Hypothalamus (tissue), 51 donors: Measurements from ENCODE around the gene CFAP410.
A peak's percentile ranks its signal among the peaks of the same experiment; 100 is the strongest.
"Not testable (repeated sequence)": the region's sequence is repeated elsewhere in the genome, so short reads cannot be mapped to it uniquely, and the experiment has no call there.

Source experiments
- DNase-seq, 51 donors: peaks; one replicate each; lab custom pipeline; 2025; lab: John Stamatoyannopoulos, UW

Gene CFAP410

DNA sequence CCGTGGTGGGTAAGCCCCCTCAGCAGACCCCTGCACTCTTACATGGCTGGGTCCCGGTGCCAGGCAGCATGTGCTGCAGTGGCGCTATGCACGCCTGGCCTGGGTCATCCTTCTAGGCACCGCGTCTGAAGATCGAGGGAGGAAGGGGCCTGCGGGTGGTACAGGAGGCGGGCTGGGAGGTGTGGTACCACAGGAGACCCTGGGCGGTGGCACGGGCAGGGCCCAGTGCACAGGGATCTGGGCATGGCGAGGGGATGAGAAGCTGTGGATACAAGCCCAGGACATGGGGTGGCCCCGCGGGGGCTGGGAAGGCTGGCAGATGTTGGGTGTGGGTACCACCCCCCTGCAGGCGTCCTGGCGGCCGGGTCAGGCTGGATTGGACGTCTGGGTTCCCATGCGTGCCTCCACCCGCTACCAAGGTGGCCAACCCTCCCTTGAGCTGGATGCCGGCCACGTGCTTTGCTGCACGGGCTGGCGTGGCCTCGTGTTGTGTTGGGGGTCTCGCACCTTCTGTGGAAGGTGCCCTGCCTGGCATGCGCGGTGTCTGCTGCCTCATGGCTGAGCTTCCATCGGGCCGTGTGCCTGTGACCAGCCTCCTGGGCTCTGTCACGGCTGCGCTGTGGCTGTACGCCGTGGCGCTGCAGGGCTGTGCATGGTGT lies 19.7 kb downstream of the CFAP410 start:
- DNase-seq: no peak

DNA sequence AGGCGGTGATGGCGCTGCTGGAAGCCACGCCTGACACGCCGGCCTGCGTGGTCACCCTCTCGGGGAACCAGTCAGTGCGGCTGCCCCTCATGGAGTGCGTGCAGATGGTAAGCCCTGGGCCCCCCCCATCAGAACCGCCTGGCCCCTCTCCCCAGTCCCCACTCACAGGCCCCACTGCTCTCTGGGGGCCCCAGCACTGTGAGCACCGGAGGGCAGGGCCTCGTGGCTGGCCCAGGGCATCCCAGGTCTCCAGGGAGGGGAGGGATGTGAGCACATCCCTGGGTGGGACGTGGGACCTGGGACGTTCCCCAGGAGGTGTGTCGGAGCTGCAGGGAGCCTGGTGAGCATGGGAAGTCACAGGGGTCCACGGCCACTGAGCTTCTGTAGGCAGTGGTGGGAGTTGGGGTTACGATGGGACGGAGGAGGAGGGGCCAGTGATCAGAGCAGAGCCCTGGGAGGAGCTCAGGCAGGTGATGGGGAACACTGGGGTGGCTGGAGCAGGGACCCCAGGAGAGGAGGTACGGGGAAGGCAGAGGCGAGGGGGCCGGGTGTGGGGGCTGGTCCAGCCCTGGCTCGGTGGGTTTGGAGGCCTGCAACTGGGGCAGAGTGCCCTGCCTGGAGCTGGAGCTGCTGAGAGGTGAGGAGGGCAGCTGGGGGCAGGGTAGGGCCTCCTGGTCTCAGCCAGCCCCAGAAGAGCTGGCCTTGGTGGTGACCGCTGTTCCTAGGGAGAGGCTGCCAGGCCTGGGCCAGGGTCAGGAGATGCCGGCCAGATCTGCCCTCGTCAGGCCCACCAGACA lies 20.5 kb downstream of the CFAP410 start:
- no peak for DNase-seq

DNA sequence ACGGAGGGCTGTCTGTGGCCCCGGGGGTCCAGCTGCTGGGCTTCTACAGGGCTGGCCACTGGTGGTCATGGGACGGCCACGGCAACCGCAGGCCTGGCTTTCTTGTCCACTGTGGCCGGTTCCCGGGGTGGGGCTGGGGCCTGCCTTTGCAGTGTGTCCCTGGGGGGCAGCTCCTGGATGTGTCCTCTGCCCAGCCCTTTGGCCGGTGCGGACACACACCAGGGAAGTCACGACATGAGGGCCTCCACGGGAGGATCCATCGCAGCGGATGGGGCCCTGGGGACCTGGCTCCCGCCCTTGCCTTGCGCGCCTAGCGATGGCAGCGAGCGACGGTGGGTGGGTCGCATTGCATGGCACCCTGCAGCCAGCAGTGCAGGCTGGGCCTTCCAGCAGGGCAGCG lies 21.3 kb downstream of the CFAP410 start:
- DNase-seq: no peak

DNA sequence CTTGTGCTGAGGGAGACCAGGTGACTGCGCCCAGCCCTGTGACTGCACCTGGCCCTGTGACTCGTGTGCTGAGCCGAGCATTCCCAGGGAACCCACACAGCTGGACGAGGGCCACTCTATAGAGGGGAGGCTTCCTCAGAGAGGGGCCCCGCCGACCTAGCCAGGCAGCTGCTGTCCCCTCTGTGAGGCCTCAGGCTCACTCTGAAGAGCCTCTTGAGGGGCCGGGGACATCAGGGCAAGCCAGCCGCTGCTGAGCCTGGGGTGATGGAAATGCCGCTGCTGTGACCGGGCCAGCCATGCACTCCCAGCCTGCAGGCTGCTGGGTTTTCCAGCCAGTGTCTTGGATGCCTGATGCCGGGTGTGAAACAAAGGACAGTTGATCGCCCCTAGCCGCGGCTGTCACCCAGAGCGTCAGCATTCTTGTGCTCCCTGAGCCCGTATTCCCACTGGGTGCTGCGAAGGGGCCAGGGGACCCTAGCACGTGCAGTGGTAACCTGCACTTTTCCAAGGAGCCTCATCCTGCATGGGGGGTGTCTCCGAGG lies 21.9 kb downstream of the CFAP410 start:
- peak in 21 of 51 donors; percentile 28 to 72 (median 48) for DNase-seq

DNA sequence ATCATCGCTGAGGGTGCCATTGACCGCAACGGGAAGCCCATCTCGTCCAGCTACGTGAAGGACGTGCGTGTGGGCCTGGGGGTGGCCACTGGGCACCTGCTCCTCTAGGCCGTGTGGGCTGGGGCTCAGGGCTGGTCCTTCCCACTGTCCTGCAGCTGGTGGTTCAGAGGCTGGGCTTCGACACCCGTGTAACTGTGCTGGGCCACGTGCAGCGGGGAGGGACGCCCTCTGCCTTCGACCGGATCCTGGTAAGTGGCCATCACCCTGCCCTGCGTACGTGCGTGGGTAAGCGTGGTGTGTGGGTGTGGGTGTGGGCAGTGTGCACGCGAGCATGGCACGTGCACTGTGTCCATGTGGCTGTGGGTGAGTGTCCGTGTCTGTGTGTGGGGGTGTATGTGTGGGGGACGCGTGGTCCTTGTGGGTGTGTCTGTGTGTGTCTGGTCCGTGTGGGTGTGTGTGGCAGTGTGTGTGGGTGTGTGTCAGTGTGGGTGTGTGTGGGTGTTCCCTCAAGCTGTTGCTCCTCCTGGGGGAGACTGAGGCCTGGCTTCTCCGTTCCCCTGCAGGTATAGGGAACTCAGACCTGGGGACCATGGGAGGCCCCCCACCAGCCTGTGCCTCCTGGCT lies 22.8 kb downstream of the CFAP410 start:
- DNase-seq: no peak

DNA sequence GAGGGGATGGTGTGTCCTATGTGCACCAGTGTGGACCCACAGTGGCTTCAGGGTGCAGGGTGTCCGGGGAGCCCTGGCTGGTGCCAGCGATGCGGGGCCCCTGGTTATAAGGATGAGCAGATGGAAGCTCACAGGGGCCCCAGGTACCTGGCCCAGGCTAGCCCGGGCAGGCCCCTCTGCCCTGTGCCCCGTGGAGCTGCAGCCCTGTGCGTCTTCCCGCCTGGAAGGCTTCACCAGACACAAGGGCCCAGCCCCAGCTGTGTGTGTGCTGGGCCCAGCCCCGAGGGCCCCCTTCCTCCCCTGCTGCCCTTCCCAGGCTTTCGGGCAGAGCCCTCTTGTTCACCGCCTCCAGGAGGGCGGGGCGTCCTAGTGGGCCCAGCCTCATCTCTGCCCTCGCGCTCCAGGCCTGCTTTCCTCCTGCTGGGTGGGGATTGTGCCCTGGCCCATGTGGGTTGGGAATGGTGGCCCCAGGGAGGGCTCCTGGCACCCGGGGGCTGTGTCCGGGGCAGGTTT lies 23.4 kb downstream of the CFAP410 start:
- no peak for DNase-seq

DNA sequence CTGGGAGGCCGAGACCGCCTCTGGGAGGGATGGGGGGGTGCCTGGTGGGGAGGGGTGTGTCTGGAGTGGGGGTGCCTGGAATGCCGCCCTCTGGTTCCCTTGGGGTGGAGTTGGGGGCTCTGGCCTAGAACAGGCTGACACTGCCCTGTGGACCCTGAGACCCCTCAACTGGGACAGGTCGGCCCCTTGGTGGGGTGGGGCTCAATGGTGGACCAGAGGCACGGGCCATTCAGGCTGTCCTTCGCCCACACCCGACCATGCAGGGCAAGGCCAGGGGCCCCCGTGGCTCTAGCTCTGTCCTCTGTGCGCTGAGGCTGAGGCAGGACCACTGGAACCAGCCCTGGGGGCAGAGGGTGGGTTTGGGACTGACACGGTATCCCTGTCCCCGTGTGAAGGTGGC lies 24.6 kb downstream of the CFAP410 start:
- DNase-seq: no peak

DNA sequence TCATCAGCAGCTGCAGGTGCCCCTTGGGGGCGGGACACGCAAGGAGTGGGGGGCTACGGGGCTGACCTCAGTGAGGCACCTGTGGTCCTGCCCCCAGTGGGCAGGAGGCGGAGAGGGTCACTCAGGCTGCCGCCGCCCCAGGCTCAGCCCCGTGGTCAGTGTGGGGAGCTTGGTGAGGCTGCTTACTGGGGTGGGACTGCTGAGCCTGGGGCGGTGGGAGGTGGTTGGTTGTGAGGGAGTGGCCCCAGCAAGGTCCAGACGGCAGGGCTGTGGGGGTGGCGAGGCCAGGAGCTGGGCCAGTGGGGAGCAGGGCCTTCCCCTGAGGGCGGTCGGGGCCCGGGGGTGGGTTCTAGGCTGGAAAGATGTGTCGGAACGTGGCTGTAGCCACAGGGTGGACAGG lies 25.1 kb downstream of the CFAP410 start:
- no peak for DNase-seq

DNA sequence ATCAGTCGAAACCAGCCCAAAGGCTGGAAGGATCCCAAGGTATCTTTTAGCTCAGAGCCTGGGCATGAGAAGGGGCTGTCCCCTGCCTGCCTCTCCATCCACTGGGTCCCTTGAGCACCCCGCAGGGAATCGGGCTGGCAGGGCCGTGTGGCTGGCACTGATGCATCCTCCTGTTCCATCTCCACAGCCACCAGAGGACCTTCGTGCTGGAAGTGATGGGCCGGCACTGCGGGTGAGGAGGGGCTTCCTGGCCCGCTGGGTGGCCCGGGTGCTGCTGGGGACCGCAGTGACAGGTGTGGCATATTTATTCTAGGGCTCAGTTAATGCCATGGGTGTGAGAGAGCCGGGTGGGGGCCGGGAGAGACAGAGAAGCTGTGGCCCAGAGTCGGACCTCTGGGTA lies 25.7 kb downstream of the CFAP410 start:
- DNase-seq: no peak

DNA sequence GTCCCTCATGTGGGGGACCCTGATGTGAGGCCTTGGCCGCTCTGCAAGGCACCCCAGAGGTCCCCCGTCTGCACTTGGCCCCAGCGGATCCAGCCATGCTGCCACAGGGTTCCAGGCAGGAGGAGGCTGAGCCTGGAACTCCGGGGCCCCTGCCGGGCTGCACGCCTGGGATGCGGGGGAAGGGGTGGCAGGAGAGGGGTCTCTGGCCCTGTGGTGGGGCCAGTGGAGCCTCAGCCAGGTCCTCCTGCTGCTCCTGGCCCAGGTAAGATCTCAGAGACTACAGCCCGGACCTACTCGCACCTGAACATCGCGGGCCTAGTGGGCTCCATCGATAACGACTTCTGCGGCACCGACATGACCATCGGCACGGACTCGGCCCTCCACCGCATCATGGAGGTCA lies 26.5 kb downstream of the CFAP410 start:
- DNase-seq: no peak

DNA sequence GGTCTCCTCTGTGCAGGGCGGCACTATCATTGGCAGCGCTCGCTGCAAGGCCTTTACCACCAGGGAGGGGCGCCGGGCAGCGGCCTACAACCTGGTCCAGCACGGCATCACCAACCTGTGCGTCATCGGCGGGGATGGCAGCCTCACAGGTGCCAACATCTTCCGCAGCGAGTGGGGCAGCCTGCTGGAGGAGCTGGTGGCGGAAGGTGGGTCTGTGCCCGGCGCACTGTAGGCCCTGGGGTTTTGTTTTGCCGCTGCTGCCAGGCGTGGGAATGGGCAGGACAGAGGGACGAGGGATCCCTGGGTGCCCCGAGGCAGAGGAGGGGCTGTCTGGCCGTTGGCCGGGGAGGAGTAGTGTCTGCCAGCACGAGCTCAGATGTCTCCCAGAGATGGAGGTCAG lies 27.1 kb downstream of the CFAP410 start:
- DNase-seq: no peak

DNA sequence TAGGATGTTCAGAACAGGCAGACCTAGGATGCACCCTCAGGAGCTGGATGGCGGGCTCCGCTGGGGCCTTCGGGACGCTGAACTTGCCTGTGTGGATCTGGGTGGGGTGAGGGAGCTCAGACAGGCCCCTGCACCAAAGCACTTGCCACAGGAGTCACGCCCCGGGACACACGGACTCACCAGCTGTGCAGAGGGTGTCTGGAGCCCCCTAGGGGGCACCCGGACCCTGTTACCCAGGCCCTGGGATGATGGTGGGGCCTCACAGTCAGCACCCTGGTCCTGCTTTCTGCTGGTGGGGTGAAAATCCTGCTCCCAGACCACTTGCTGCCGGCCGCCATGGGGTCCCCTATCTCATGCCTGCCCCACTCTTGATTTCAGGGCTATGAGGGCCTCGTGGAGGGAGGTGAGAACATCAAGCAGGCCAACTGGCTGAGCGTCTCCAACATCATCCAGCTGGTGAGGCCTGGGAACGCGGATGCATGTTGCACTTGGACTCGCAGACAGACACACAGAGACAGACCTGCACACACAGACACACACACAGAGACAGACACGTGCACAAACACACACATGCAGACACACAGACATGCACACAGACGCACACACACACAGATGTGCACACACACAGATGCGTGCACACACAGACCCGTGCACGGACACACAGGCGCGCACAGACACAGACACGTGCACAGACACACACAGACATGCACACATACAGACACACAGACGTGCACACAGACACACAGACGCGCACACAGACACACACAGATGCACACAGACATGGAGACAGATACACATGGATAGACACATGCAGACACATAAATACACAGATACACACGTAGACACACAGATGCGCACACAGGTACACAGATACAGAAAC lies 28.3 kb downstream of the CFAP410 start:
- DNase-seq: no peak

DNA sequence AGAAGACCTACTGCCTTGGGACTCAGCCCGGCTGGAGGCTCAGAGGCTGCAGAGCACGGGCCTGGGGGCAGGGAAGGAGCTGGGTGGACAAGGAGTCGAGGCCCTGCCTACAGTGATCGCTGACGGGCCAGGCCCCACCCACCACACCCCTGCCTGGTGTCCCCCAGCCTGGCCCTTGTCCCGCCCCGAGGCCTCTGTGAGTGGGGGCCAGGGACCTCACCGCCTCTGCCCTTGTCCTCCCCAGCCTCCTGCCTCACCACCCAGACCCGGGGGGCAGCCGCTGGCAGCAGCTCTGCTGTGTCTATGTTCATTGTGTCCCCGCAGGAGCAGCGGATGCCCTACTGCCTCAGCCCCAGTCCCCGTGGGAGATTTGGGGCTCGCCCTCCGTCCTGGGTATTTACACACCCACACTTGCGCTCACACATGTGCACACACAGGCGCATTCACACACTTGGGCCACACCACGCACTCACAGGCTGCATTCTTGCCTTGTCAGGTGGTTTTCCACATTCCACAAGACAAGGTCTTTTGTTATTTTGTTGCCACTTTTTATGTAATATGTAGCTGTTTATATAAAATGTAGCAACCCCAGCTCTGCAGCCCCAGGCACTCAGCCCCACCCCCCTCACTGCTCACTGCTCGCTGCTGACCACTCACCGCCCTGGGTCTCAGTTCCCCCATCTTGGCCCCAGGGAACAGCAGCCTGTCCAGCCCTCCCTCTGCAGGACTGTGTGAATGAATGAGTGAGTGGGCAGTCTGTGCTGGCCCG lies 32.1 kb downstream of the CFAP410 start:
- DNase-seq: no peak

DNA sequence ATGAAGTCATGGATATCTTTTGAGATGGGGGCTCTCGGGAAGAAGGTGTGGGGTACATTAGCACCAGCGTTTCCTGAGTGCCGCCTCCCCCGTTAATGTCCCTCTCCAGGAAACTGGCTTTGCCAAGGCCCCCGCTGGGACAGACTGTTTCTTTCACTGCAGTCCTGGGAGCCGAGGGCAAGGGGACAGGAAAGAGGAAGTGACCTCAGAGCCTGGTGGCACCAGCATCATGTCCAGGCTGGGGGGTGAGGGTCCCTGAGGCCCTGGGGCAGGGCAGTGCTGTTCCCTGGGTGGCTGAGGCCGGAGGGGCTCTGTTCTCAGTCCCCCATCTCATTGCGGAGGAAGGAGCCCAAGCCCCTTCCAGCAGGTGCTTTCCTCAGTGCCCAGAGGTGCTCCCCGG lies 33.5 kb downstream of the CFAP410 start:
- peak in 10 of 51 donors; percentile 8 to 63 (median 34) for DNase-seq

DNA sequence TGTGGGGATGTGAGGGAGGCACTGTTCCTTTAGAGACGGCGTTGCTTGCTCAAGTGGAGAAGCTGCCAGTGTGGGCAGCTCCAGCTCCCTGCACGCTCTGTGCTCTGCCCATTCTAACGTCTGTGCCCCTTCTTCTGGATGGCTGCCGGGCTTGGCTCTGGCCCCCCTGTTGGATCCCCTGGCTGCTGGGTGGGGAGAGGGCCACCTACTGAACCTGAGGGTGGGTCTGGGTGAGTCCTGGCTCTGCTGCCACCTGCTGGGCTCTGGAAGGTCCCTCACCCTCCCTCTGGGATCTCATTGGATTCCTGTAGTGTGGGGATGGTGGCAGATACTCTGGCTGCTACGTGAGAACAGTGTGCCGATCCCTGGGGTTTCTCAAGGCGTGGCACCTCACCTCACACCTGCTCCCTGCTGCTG lies 34.3 kb downstream of the CFAP410 start:
- DNase-seq: peak in 38 of 51 donors; percentile 18 to 75 (median 40)

DNA sequence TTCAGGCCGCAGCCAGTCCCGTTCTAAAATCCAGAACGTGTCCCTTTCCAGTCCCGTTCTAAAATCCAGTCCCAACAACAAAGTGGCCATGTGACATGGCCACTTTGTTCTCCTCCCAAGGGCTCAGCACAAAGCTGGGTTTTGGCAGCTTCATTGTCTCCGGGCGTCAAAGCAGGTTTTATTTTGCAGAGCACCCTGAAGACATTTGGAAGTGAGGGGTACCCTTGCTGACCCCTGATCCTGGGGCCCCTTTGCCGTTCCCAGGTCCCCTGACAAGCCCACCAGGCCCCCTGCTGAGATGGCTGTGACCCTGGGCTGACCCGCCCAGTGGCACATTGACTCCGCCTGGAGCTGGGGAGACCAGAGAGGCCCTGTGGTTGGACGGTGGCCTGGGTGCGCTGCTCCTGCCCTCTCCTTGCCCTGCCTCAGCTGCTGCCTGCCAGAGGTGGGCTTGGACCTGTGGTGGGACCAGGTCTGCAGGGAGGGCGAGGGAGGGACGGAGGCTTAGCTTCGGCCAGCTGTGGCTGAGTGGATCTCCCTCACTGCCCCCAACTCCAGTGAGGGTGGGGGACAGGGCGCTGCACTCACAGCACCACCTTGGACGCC lies 35.1 kb downstream of the CFAP410 start:
- peak in 20 of 51 donors; percentile 18 to 56 (median 39) for DNase-seq

DNA sequence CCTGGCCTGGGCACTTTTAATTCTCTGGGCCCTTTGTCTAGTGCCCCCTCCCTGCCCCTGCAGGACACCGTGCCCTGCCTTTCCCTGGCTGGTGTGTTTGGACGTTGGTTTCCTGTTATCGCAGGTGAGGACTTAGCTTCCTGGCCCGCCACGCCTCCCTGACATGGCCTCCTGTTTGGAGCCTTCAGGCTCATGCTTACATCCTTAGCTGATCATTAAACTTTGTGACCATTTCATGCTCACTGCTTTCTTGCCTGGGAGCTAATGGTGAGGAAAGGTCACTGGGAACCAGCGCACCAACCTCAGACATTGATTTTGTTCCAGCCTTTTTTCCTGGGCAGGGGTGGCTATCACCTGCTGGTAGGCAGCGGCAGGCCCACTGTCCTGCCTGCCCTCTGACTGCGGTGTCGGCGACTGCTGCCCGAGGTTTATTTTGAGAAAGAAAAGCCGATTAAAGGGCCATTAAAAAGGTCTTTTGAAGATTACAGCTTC lies 35.7 kb downstream of the CFAP410 start:
- peak in 2 of 51 donors; percentile 8 to 29 for DNase-seq

DNA sequence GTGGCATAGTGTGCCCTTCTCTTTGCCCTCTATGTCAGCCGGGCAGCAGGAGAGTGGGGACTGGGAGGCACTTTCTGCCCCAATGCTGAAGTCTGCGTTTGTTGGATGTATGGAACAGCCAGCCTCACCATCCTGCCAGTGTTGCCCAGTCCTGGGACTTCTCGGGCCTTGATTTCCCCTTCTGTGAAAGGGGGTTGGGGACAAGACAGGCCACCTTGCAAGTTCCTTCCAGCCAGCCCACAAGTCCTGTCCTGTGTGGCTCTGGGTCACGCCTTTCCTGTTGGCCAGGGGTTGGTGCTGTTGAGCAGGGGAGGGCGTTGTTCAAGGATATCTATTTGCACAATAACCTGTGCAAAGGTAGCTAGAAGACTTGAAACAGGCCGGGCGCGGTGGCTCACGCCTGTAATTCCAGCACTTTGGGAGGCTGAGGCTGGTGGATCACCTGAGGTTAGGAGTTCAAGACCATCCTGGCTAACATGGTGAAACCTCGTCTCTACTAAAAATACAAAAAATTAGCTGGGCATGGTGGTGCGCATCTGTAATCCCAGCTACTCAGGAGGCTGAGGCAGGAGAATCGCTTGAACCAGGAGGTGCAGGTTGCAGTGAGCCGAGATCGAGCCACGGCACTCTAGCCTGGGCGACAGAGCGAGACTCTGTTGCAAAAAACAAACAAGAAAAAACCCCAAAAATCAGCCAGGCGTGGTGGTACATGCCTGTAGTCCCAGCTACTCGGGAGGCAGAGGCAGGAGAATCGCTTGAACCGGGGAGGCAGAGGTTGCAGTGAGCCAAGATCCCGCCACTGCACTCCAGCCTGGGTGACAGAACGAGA lies 36.4 kb downstream of the CFAP410 start:
- DNase-seq: not testable (repeated sequence)
